Neural crest cell (in vitro differentiated cells): ENCODE measurements around the gene CBFA2T2. TPM values are rescaled to one million over a fixed set of nuclear protein-coding genes. Genes with fewer than 3 reads are reported as not detected.

Source experiments
- DNase-seq: peaks from one replicate; pipeline ENCODE4 v3.0.0; 2021; ENCODE audit warnings: low read depth, mixed read lengths, low spot score
- H3K27ac Mint-ChIP-seq: one replicate; pipeline ENCODE4 v1.8.0; 2021; ENCODE audit warnings: mild to moderate bottlenecking, mixed read lengths; ENCODE audit not compliant: unreplicated experiment
- H3K27me3 Mint-ChIP-seq: 2 replicates; pipeline ENCODE4 v1.8.0; 2021; ENCODE audit warnings: low read depth, mild to moderate bottlenecking, mixed read lengths
- H3K36me3 Mint-ChIP-seq: 2 replicates; pipeline ENCODE4 v1.8.0; 2021; ENCODE audit warnings: low read depth, mild to moderate bottlenecking, mixed read lengths
- H3K4me1 Mint-ChIP-seq: 2 replicates; pipeline ENCODE4 v1.8.0; 2021; ENCODE audit warnings: mixed read lengths
- H3K4me3 Mint-ChIP-seq: one replicate; pipeline ENCODE4 v1.8.0; 2021; ENCODE audit warnings: mild to moderate bottlenecking, mixed read lengths
- H3K9me3 Mint-ChIP-seq: 2 replicates; pipeline ENCODE4 v1.8.0; 2021; ENCODE audit warnings: mixed read lengths
- CTCF ChIP-seq: fragments of 200-600 bp; sonication (generic); conservative IDR thresholded peaks from 2 replicates; pipeline ENCODE4 v1.5.0; 2021; ENCODE audit warnings: antibody characterized with exemption, mild to moderate bottlenecking
- total RNA-seq: library from RNA; stranded (reverse); gene quantifications from 2 replicates; pipeline ENCODE4 v1.2.1, GENCODE V29; 2021

Gene CBFA2T2
- total RNA-seq, 1 donor from 2014 or later, result 36.5 TPM

- H3K9me3 Mint-ChIP-seq, result no peaks in the 10 kb centered on the region
- H3K4me3 Mint-ChIP-seq, result peak overlapping the region; percentile 84
- no peak for DNase-seq
- H3K27ac Mint-ChIP-seq, result peak overlapping the region; percentile 67
- H3K4me1 Mint-ChIP-seq, result peaks cover 50% of the 10 kb centered on the region
- peaks cover 11% of the 10 kb centered on the region for H3K36me3 Mint-ChIP-seq
- TF ChIP-seq CTCF, result no peak
- H3K27me3 Mint-ChIP-seq, result peaks cover 14% of the 10 kb centered on the region
Measured at GRCh38 chr20:33664762-33665144, 174.9 kb downstream of the CBFA2T2 start.

- Mint-ChIP-seq H3K27me3 (peaks cover 18% of the 10 kb centered on the region), H3K36me3 (peaks cover 12% of the 10 kb centered on the region), H3K4me1 (peaks cover 58% of the 10 kb centered on the region), H3K9me3 (no peaks in the 10 kb centered on the region), H3K4me3 (peak within 1 kb of the TSS; percentile 90), H3K27ac (peak within 1 kb of the TSS; percentile 58)
- DNase-seq, result peak; percentile 88
- no peak for TF ChIP-seq CTCF
Measured at GRCh38 chr20:33666293-33667244, 176.7 kb downstream of the CBFA2T2 start, which contains the start of gene ACTL10. TSS of gene ACTL10 (plus strand) at chr20:33666943. CDS start at chr20:33667498, 555 bp downstream.

- no peaks in the 10 kb centered on the region for H3K9me3 Mint-ChIP-seq
- H3K27ac Mint-ChIP-seq, result no peak overlapping the region
- H3K36me3 Mint-ChIP-seq, result peaks cover 12% of the 10 kb centered on the region
- H3K4me3 Mint-ChIP-seq, result no peak overlapping the region
- H3K4me1 Mint-ChIP-seq, result peaks cover 58% of the 10 kb centered on the region
- DNase-seq, result no peak
- no peak for TF ChIP-seq CTCF
- peaks cover 16% of the 10 kb centered on the region for H3K27me3 Mint-ChIP-seq
Measured at GRCh38 chr20:33667245-33667675, 177.4 kb downstream of the CBFA2T2 start.

DNA sequence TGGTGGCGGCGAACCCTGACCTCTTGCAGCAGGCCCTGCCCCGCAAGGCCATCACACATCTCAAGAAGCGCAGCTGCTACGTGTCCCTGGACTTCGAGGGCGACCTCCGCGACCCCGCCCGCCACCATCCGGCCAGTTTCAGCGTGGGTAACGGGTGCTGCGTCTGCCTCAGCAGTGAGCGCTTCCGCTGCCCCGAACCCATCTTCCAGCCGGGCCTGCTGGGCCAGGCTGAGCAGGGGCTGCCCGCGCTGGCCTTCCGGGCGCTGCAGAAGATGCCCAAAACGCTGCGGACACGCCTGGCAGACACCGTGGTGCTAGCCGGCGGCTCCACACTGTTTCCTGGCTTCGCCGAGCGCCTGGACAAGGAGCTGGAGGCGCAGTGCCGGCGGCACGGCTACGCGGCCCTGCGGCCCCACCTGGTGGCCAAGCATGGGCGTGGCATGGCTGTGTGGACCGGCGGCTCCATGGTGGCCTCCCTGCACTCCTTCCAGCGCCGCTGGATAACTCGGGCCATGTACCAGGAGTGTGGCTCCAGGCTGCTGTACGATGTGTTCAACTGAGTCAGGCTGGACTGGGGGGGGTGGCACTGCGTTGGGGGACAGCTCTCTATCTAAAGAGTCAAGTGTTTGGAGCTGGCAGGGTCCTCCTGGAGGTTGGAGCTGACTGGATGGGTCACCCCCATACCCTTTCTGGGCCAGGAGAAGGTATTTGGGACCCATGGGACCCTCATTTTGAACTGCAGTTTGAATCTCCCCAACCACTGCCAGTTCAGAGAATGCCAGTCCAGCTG lies 178.0 kb downstream of the CBFA2T2 start:
- Mint-ChIP-seq H3K4me3 (peak overlapping the region; percentile 80), H3K9me3 (no peaks in the 10 kb centered on the region), H3K4me1 (peaks cover 59% of the 10 kb centered on the region), H3K27me3 (peaks cover 19% of the 10 kb centered on the region), H3K27ac (no peak overlapping the region), H3K36me3 (peaks cover 12% of the 10 kb centered on the region)
- TF ChIP-seq CTCF, result peak; percentile 90
- DNase-seq, result peak; percentile 78

GRCh38 chr20:33668466-33669155 lies 178.7 kb downstream of the CBFA2T2 start:
- Mint-ChIP-seq H3K9me3 (no peaks in the 10 kb centered on the region), H3K27ac (no peak overlapping the region), H3K27me3 (peaks cover 21% of the 10 kb centered on the region), H3K4me1 (peaks cover 64% of the 10 kb centered on the region), H3K4me3 (peak overlapping the region; percentile 80), H3K36me3 (peaks cover 12% of the 10 kb centered on the region)
- no peak for TF ChIP-seq CTCF
- DNase-seq, result no peak
